Activated CD8-positive, alpha-beta T cell treated with anti-CD3 and anti-CD28 coated beads for 36 hours (primary cell): ENCODE data around the gene FEV. TPM values are rescaled to one million over a fixed set of nuclear protein-coding genes. Genes with fewer than 3 reads are reported as not detected.

Experiments used
- ATAC-seq: fragments of 200-7000 bp; cut with Tn5 transposase; one replicate; pipeline ENCODE4 v1.10.0; 2021; ENCODE audit warnings: mild to moderate bottlenecking, moderate library complexity
- CTCF ChIA-PET: fragments of 350-600 bp; sonication (Branson Sonifier 250); formaldehyde crosslinking; loops from one replicate; lab custom pipeline; 2021; ENCODE audit warnings: antibody characterized with exemption; lab: Charles Lee
- POLR2A ChIA-PET: fragments of 350-600 bp; sonication (Branson Sonifier 250); formaldehyde crosslinking; loops from one replicate; lab custom pipeline; 2021; ENCODE audit warnings: antibody characterized with exemption; lab: Charles Lee
- DNase-seq: peaks from one replicate; pipeline ENCODE4 v3.0.0-alpha.2; 2020
- H3K27ac Mint-ChIP-seq: one replicate; pipeline ENCODE4 v1.8.0; 2021; ENCODE audit warnings: mild to moderate bottlenecking, mixed read lengths
- H3K27me3 Mint-ChIP-seq: one replicate; pipeline ENCODE4 v1.8.0; 2021; ENCODE audit warnings: mixed read lengths
- H3K36me3 Mint-ChIP-seq: one replicate; pipeline ENCODE4 v1.8.0; 2021; ENCODE audit warnings: low read depth, mixed read lengths
- H3K4me1 Mint-ChIP-seq: one replicate; pipeline ENCODE4 v1.8.0; 2021; ENCODE audit warnings: low read depth, mixed read lengths
- H3K4me3 Mint-ChIP-seq: one replicate; pipeline ENCODE4 v1.8.0; 2021; ENCODE audit warnings: mild to moderate bottlenecking, moderate library complexity, mixed read lengths
- H3K9me3 Mint-ChIP-seq: one replicate; pipeline ENCODE4 v1.8.0; 2021; ENCODE audit warnings: mixed read lengths
- intact Hi-C: fragments of 100-400 bp; cut with micrococcal nuclease; formaldehyde crosslinking; loops from one replicate; pipeline ENCODE4 v1.10.0; 2022
- total RNA-seq, 2 experiments: library from RNA; stranded (reverse); gene quantifications; one replicate each; pipeline ENCODE4 v1.2.3, GENCODE V29; 2021
- TF ChIP-seq, protein P1 (sequence below): fragments of 200-600 bp; IDR thresholded peaks from one replicate; pipeline ENCODE4 v1.8.0; 2022; ENCODE audit warnings: antibody characterized with exemption, mild to moderate bottlenecking

FEV gene
- total RNA-seq, 2 experiments from 2014 or later: not detected

DNA sequence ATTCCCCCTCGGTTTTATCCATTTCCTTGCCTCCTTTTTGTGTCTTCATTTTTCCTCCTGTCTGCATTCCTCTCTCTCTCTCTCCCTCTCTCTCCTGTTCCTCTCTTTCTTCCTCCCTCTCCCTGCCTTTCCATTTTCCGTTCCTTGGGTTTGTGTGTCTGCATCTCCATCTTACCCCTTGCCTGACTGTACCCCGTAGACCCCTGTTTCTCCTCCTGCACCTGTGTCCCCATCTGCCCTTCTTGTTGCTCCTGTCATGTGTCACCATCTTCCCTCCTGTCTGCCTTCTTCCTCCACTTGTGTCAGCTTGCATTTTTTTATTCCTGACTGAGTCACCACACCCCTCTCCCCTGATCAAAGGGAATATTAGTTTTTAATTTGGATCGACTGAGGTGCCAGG is 23.8 kb downstream of the FEV start:
- no peaks in the 10 kb centered on the region for H3K9me3 Mint-ChIP-seq
- TF ChIP-seq, protein P1, sequence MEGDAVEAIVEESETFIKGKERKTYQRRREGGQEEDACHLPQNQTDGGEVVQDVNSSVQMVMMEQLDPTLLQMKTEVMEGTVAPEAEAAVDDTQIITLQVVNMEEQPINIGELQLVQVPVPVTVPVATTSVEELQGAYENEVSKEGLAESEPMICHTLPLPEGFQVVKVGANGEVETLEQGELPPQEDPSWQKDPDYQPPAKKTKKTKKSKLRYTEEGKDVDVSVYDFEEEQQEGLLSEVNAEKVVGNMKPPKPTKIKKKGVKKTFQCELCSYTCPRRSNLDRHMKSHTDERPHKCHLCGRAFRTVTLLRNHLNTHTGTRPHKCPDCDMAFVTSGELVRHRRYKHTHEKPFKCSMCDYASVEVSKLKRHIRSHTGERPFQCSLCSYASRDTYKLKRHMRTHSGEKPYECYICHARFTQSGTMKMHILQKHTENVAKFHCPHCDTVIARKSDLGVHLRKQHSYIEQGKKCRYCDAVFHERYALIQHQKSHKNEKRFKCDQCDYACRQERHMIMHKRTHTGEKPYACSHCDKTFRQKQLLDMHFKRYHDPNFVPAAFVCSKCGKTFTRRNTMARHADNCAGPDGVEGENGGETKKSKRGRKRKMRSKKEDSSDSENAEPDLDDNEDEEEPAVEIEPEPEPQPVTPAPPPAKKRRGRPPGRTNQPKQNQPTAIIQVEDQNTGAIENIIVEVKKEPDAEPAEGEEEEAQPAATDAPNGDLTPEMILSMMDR: no peak
- H3K27me3 Mint-ChIP-seq: peaks cover 79% of the 10 kb centered on the region
- H3K4me1 Mint-ChIP-seq: peaks cover 17% of the 10 kb centered on the region
- no peak overlapping the region for H3K4me3 Mint-ChIP-seq
- H3K36me3 Mint-ChIP-seq: peaks cover 2% of the 10 kb centered on the region
- intact Hi-C loops: no loop called here
- ChIA-PET POLR2A (no interaction called here), CTCF (interaction anchor here (2.3 kb wide), 1 partner anchor 41 kb away, joined by 5 read pairs; no protein-coding TSS in a partner anchor)
- ATAC-seq (no peak), DNase-seq (no peak)
- H3K27ac Mint-ChIP-seq: no peak overlapping the region

DNA sequence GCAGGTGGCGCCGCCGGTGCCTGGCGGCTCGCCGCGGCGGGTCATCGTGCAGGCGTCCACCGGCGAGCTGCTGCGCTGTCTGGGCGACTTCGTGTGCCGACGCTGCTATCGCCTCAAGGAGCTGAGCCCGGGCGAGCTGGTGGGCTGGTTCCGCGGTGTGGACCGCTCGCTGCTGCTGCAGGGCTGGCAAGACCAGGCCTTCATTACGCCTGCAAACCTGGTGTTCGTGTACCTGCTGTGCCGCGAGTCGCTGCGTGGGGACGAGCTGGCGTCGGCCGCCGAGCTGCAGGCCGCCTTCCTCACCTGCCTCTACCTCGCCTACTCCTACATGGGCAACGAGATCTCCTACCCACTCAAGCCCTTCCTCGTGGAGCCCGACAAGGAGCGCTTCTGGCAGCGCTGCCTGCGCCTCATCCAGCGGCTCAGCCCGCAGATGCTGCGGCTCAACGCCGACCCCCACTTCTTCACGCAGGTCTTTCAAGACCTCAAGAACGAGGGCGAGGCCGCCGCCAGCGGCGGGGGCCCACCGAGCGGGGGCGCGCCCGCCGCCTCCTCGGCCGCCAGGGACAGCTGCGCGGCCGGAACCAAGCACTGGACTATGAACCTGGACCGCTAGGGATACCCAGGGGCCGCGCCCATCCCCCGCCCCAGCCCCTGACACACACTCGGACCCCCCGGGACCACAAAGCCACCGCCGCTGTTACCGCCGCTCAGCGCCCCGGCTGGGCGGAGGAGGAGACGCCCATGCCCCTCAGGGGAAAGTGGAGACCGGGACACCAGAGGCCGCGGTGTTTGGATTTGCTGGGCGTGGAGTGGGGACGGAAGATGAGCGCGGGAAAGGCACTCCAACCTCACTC is 24.4 kb downstream of the FEV start:
- peaks cover 2% of the 10 kb centered on the region for H3K36me3 Mint-ChIP-seq
- TF ChIP-seq, protein P1: no peak
- DNase-seq: no peak
- CTCF ChIA-PET: interaction anchor here (0.7 kb wide), 1 partner anchor 113 kb away, joined by 3 read pairs; no protein-coding TSS in a partner anchor
- POLR2A ChIA-PET: no interaction called here
- H3K4me3 Mint-ChIP-seq: peak overlapping the region; percentile 21
- no peaks in the 10 kb centered on the region for H3K9me3 Mint-ChIP-seq
- intact Hi-C loops: no loop called here
- ATAC-seq: no peak
- H3K27ac Mint-ChIP-seq: no peak overlapping the region
- H3K27me3 Mint-ChIP-seq: peaks cover 75% of the 10 kb centered on the region
- peaks cover 17% of the 10 kb centered on the region for H3K4me1 Mint-ChIP-seq

DNA sequence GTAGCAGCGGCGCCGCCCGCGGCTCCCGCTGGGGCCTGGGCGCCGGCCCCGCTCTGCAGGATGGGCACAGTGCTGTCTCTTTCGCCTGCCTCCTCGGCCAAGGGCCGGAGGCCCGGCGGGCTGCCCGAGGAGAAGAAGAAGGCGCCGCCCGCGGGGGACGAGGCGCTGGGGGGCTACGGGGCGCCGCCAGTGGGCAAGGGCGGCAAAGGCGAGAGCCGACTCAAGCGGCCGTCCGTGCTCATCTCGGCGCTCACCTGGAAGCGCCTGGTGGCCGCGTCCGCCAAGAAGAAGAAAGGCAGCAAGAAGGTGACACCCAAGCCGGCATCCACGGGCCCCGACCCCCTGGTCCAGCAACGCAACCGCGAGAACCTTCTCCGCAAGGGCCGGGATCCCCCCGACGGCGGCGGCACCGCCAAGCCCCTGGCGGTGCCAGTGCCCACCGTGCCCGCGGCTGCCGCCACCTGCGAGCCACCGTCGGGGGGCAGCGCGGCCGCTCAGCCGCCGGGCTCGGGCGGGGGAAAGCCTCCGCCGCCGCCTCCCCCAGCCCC is 25.1 kb downstream of the FEV start:
- no peak for ATAC-seq
- peaks cover 76% of the 10 kb centered on the region for H3K27me3 Mint-ChIP-seq
- ChIA-PET CTCF (interaction anchor here (0.9 to 2.2 kb wide), 5 partner anchors 18 to 83 kb away, joined by 3 to 8 read pairs (median 6); no protein-coding TSS in a partner anchor), POLR2A (interaction anchor here (0.7 to 1.0 kb wide), 2 partner anchors 13 to 280 kb away, joined by 3 read pairs; no protein-coding TSS in a partner anchor)
- H3K9me3 Mint-ChIP-seq: no peaks in the 10 kb centered on the region
- TF ChIP-seq, protein P1: no peak
- H3K27ac Mint-ChIP-seq: no peak overlapping the region
- peaks cover 17% of the 10 kb centered on the region for H3K4me1 Mint-ChIP-seq
- intact Hi-C loops: no loop called here
- H3K36me3 Mint-ChIP-seq: peaks cover 2% of the 10 kb centered on the region
- H3K4me3 Mint-ChIP-seq: no peak overlapping the region
- no peak for DNase-seq

DNA sequence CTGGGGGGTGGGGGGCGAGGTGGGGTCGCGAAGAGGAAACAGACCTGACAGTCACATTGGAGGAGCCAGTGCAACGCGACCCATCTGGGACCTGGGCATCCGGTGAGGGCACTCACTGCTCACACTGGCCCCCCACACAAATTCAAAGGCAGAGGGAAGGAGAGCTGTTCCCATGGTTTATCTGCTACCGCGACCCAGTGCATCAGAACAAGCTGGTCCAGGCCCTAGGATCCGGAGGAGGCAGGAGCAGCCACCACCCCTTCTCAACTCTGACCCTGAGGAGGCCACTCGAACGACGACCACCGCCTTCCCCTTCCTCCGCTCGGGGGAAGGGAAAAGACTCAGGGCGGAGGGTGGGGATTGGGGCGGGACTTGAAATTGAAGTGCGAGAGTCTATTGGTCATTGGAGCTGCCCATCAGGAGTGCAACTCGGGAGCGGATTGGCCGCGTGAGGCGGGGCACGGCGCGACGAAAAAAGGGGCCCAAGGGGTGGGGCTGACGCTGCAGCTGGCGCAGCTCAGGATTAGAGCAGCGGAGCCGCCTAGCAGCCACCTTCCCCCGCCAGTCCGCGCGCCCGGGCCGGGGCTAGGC is 25.7 kb downstream of the FEV start, which contains the start of gene CDK5R2:
Gene CDK5R2 (plus strand): TSS at position 526 of the 591 bp plus-strand sequence. CDS start 155 bp downstream, outside the sequence.
- intact Hi-C loops: no loop called here
- Mint-ChIP-seq H3K36me3 (peaks cover 2% of the 10 kb centered on the region), H3K27me3 (peaks cover 74% of the 10 kb centered on the region), H3K9me3 (no peaks in the 10 kb centered on the region), H3K4me1 (peaks cover 17% of the 10 kb centered on the region), H3K27ac (no peak within 1 kb of the TSS), H3K4me3 (peak within 1 kb of the TSS; percentile 29)
- POLR2A ChIA-PET: interaction anchor here (0.7 to 1.0 kb wide), 2 partner anchors 13 to 279 kb away, joined by 3 read pairs; no protein-coding TSS in a partner anchor
- peak; percentile 99 for ATAC-seq
- TF ChIP-seq, protein P1: no peak
- CTCF ChIA-PET: interaction anchor here (0.9 to 2.2 kb wide), 7 partner anchors 19 to 83 kb away, joined by 3 to 8 read pairs (median 6); no protein-coding TSS in a partner anchor
- peak; percentile 89 for DNase-seq
